HG02759 (cell line): ENCODE data around the gene LRCOL1.

ENCODE experiments used
- ATAC-seq: cut with Tn5 transposase; IDR thresholded peaks from one replicate; pipeline ENCODE4 v1.9.1; 2021; ENCODE audit warnings: mild to moderate bottlenecking, moderate library complexity; ENCODE audit not compliant: unreplicated experiment

Gene LRCOL1

GRCh38 chr12:132619386-132620112 is 9.2 kb upstream of the LRCOL1 start:
- ATAC-seq: no peak

GRCh38 chr12:132619071-132619385 is 8.6 kb upstream of the LRCOL1 start:
- no peak for ATAC-seq

GRCh38 chr12:132618683-132619043 is 8.3 kb upstream of the LRCOL1 start, which contains the start of gene P2RX2:
P2RX2 (plus strand) TSS chr12:132618776; CDS start chr12:132618817, 41 bp downstream.
- ATAC-seq: no peak

GRCh38 chr12:132617822-132618682 is 7.7 kb upstream of the LRCOL1 start:
- no peak for ATAC-seq

- ATAC-seq: no peak
These were observed 6.8 kb upstream of the LRCOL1 start for GRCh38 chr12:132617135-132617701.

GRCh38 chr12:132615579-132616038 is 5.2 kb upstream of the LRCOL1 start:
- ATAC-seq: no peak

- no peak for ATAC-seq
These were observed 4.6 kb upstream of the LRCOL1 start for GRCh38 chr12:132614861-132615578.

- ATAC-seq: no peak
These were observed 3.6 kb upstream of the LRCOL1 start for GRCh38 chr12:132614029-132614428.

- no peak for ATAC-seq
These were observed 1.2 kb upstream of the LRCOL1 start for GRCh38 chr12:132611620-132612019.

GRCh38 chr12:132610866-132611602 is 652 bp upstream of the LRCOL1 start:
- no peak for ATAC-seq

- ATAC-seq: no peak
These were observed 1.9 kb downstream of the LRCOL1 start for GRCh38 chr12:132608231-132609171.

- ATAC-seq: no peak
These were observed 3.5 kb downstream of the LRCOL1 start for GRCh38 chr12:132606927-132607326.

GRCh38 chr12:132606466-132606865 is 3.9 kb downstream of the LRCOL1 start:
- ATAC-seq: no peak

- no peak for ATAC-seq
These were observed 4.5 kb downstream of the LRCOL1 start for GRCh38 chr12:132605892-132606291.

GRCh38 chr12:132604668-132605441 is 5.5 kb downstream of the LRCOL1 start:
- no peak for ATAC-seq

GRCh38 chr12:132604151-132604618 is 6.2 kb downstream of the LRCOL1 start:
- ATAC-seq: no peak

GRCh38 chr12:132603240-132604150 is 6.9 kb downstream of the LRCOL1 start:
- no peak for ATAC-seq
